ENCODE data around the gene TARS3. TPM values are rescaled to one million over a fixed set of nuclear protein-coding genes. Genes with fewer than 3 reads are reported as not detected.

The TARS3 gene
- total RNA-seq (2022; extraction: Qiagen RNA extraction) = 6.6 to 8.9 TPM (median 7.9 TPM) in 5 replicates

DNA sequence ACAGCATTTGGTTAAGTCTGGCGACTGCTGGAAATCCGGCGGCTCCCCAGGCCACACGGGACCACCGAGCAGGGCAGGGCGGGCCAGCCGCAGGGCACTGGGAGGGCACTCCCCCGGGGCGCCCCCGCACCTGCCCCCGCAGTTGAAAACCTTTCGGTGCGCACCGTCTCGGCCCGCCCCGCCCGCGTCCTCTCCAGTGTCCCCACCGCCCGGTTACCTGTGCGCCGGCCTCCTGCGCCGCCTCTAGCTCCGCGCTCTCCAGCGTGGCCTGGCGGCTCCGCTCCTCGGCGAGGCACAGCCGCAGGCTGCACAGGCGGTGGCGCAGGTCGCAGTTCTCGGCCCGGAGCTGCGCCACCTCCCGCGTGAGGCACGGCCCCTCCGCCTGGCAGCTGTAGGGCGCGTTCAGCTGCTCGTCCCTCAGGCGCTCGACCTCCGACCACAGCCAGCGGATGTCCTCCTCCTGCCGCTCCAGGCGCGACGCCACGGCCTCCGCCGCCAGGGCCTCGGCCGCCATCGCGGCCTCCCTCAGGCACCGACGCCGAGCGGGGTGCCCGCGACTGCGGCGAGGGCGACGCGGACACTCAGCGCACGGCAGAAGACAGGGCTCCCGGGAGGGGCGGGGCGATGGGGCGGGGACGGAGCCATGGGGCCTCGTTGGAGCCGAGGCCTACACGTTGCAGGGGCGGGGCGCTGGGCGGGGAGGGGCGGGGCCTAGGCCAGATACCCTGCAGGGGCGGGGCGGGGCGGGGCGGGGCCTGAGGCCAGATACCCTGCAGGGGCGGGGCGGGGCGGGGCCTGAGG lies at the start of gene TARS3:
Gene TARS3 (minus strand): TSS at position 600 of the 801 bp plus-strand sequence. CDS start 86 bp downstream, at position 514.

DNA sequence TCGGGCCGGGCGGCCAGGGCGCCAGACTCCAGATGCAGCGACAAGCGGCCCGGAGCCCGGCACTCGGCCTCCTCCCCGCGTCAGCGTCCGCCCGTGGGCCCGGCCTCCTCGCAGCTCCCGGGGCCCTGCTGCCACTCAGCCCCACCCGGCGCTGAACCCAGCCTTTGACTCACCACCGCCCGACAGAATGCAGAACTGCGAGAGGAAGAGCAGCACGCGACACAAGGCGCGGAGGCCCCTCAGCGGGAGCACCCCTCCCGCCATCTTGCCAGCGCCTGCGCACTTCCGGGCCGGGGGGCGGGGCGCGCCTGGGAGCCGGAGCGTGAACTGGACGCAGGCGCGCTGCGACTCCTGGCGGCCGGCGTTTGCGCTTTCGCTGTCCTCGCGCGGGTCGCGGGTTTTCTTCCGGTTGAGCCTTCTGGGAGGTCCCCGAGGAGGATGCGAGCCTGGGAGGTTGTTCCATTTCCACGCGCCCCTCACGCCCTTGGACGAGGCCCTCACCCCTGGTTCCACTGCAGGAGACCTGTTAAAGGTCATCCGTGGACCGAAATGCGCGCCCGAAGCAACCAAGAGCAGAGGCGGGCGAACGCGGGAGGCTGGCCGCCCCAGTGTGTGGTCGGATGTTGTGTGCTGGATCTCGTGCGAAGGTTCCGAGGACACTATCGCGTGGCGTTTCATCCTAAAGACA lies 72.0 kb downstream of the TARS3 start, which contains the start of gene TM2D3:
Gene TM2D3 (minus strand): TSS at position 284 of the 688 bp plus-strand sequence. CDS start 20 bp downstream, at position 264.

Other genes with a start within 250 kb of the TARS3 start
- gene PCSK6, start 234.8 kb downstream of the TARS3 start, total RNA-seq (2022; extraction: Qiagen RNA extraction) = 12.0 to 14.0 TPM (median 13.7 TPM) in 5 replicates
- gene TM2D3, start 72.1 kb downstream of the TARS3 start, total RNA-seq (2022; extraction: Qiagen RNA extraction) = 32.1 to 38.9 TPM (median 33.3 TPM) in 5 replicates
- gene OR4F6, start 79.0 kb upstream of the TARS3 start, total RNA-seq (2022; extraction: Qiagen RNA extraction) = not detected in 5 replicates
- not detected in 5 replicates for gene OR4F15, start 87.7 kb upstream of the TARS3 start, total RNA-seq (2022; extraction: Qiagen RNA extraction)